Hepatic stellate cell (primary cell): ENCODE measurements around the gene TLR7.

Source experiments
- DNase-seq: peaks from one replicate; pipeline ENCODE4 v3.0.0; 2011; ENCODE audit warnings: low spot score

TLR7 gene

DNA sequence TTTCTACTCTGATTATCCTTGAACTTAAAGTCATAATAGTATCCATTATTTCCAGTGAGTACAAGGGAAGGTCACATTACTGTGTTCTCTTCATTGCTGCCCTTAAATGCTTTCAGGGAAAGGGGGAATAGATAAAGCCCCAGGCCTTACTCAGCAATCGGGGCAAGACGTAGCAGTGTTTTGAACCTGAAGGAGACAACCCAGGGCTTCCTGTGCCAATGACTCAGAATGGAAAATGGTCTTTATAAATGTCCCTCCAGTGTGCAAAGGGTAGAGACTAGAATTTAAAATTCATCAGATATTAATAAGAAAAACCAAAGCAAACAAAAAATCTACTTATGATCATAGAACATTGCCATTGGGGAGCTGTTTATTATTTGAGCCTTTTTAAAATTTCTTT lies 63.3 kb downstream of the TLR7 start:
- no peak for DNase-seq

DNA sequence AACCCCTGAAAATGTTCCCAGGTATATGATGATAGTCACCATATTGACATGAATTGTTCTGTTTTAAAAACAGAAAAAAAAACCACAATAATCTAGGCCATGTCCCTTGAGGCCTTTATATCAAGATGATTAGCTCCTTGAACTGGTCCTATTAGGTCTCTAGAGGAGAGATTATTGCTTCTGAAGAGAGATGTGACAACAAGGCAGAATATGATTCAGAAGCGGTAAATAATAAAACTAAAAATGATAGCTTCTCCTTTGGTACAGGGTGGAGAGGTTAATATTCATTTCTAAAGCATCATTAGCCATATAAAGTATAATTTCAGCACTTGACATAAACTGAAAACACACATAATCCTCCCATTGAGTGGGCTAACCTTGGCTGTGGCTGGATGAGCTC lies 65.4 kb downstream of the TLR7 start:
- DNase-seq: no peak

DNA sequence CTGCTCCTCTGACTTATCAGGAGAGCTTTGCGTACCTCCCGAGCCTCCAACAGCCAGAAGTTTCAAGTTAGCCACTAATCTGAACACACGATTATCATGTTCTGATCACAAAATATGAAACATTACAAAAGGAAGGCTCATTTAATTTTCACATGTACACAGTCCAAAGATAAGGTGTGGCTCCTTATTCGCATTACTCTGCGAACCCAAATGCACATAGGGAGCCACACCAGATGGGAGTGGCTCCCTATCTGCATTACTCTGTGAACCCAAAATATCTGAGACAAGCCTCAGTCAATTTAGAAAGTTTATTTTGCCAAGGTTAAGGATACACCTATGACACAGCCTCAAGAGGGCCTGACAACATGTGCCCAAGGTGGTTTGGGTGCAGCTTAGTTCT lies 68.0 kb downstream of the TLR7 start:
- DNase-seq: no peak

DNA sequence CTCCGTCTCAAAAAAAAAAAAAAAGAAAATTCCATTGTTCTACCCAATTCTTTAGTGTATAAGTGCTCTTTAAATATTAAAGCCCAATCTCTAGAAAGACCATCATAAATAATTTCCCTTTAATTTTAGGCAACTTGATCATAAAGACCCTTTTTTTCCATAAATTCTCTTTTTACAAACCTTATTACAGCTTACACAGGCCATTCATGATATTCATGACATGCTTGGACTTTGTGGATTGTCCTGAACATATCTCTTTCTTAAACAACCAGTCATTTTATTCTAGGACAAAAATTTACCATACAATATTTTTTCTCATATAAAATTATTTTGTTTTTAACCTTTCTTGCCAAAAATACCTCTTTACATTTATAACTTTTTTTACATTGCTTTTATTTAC lies 70.1 kb downstream of the TLR7 start:
- no peak for DNase-seq
